ENCODE results near the gene CLSTN2.

The CLSTN2 gene

GRCh38 chr3:140501061-140501769, 566.2 kb downstream of the CLSTN2 start:
- Mint-ChIP-seq H3K27me3 (peaks cover 5% of the 10 kb centered on the region), H3K9me3 (no peaks in the 10 kb centered on the region), H3K4me3 (no peak overlapping the region), H3K27ac (no peak overlapping the region), H3K4me1 (no peaks in the 10 kb centered on the region)
- no peak for ATAC-seq
- no peak for DNase-seq

GRCh38 chr3:140501770-140502364, 566.9 kb downstream of the CLSTN2 start:
- ATAC-seq (no peak), DNase-seq (no peak)
- Mint-ChIP-seq H3K9me3 (no peaks in the 10 kb centered on the region), H3K27me3 (peaks cover 12% of the 10 kb centered on the region), H3K4me3 (no peak overlapping the region), H3K27ac (no peak overlapping the region), H3K4me1 (no peaks in the 10 kb centered on the region)

GRCh38 chr3:140505213-140505612, 570.2 kb downstream of the CLSTN2 start:
- DNase-seq = no peak
- Mint-ChIP-seq H3K27ac (peak overlapping the region in 1 of 2 donors; percentile 4), H3K4me1 (no peaks in the 10 kb centered on the region), H3K27me3 (peaks cover 27% of the 10 kb centered on the region), H3K9me3 (no peaks in the 10 kb centered on the region), H3K4me3 (no peak overlapping the region)
- peak; percentile 47 for ATAC-seq

GRCh38 chr3:140505876-140506275, 570.9 kb downstream of the CLSTN2 start:
- Mint-ChIP-seq H3K4me3 (no peak overlapping the region), H3K9me3 (no peaks in the 10 kb centered on the region), H3K27ac (no peak overlapping the region), H3K4me1 (no peaks in the 10 kb centered on the region), H3K27me3 (peaks cover 27% of the 10 kb centered on the region)
- ATAC-seq (no peak), DNase-seq (no peak)

- Mint-ChIP-seq H3K4me1 (no peaks in the 10 kb centered on the region), H3K4me3 (no peak overlapping the region), H3K27ac (no peak overlapping the region), H3K9me3 (no peaks in the 10 kb centered on the region), H3K27me3 (peaks cover 27% of the 10 kb centered on the region)
- DNase-seq (no peak), ATAC-seq (no peak)
These were observed 573.6 kb downstream of the CLSTN2 start for GRCh38 chr3:140508550-140508949.

- H3K27ac Mint-ChIP-seq = no peak overlapping the region
- no peak overlapping the region for H3K4me3 Mint-ChIP-seq
- ATAC-seq (no peak), DNase-seq (no peak)
- H3K9me3 Mint-ChIP-seq = no peaks in the 10 kb centered on the region
- H3K27me3 Mint-ChIP-seq = peaks cover 27% of the 10 kb centered on the region
- H3K4me1 Mint-ChIP-seq = no peaks in the 10 kb centered on the region
These were observed 574.5 kb downstream of the CLSTN2 start for GRCh38 chr3:140509534-140509933.

GRCh38 chr3:140510303-140510861, 575.4 kb downstream of the CLSTN2 start:
- H3K27ac Mint-ChIP-seq = no peak overlapping the region
- no peak overlapping the region for H3K4me3 Mint-ChIP-seq
- no peaks in the 10 kb centered on the region for H3K4me1 Mint-ChIP-seq
- ATAC-seq (no peak), DNase-seq (no peak)
- H3K27me3 Mint-ChIP-seq = peaks cover 27% of the 10 kb centered on the region
- H3K9me3 Mint-ChIP-seq = no peaks in the 10 kb centered on the region

GRCh38 chr3:140521751-140522445, 586.9 kb downstream of the CLSTN2 start:
- H3K27me3 Mint-ChIP-seq = peaks cover 42% of the 10 kb centered on the region
- DNase-seq = no peak
- no peaks in the 10 kb centered on the region for H3K4me1 Mint-ChIP-seq
- H3K9me3 Mint-ChIP-seq = peaks cover 20 to 47% of the 10 kb centered on the region in 2 donors
- no peak for ATAC-seq
- no peak overlapping the region for H3K4me3 Mint-ChIP-seq
- no peak overlapping the region for H3K27ac Mint-ChIP-seq

- DNase-seq (no peak), ATAC-seq (no peak)
- H3K9me3 Mint-ChIP-seq = peaks cover 15 to 38% of the 10 kb centered on the region in 2 donors
- no peaks in the 10 kb centered on the region for H3K4me1 Mint-ChIP-seq
- no peak overlapping the region for H3K4me3 Mint-ChIP-seq
- no peak overlapping the region for H3K27ac Mint-ChIP-seq
- H3K27me3 Mint-ChIP-seq = peaks cover 42% of the 10 kb centered on the region
These were observed 587.8 kb downstream of the CLSTN2 start for GRCh38 chr3:140522653-140523380.

GRCh38 chr3:140523600-140523999, 588.6 kb downstream of the CLSTN2 start:
- no peaks in the 10 kb centered on the region for H3K4me1 Mint-ChIP-seq
- peaks cover 35% of the 10 kb centered on the region for H3K27me3 Mint-ChIP-seq
- DNase-seq (no peak), ATAC-seq (no peak)
- no peak overlapping the region for H3K4me3 Mint-ChIP-seq
- H3K9me3 Mint-ChIP-seq = peaks cover 10 to 30% of the 10 kb centered on the region in 2 donors
- no peak overlapping the region for H3K27ac Mint-ChIP-seq

GRCh38 chr3:140527156-140527555, 592.2 kb downstream of the CLSTN2 start:
- ATAC-seq (no peak), DNase-seq (no peak)
- H3K27me3 Mint-ChIP-seq = peaks cover 30% of the 10 kb centered on the region
- H3K4me1 Mint-ChIP-seq = no peaks in the 10 kb centered on the region
- H3K9me3 Mint-ChIP-seq = peaks cover 0 to 23% of the 10 kb centered on the region in 2 donors
- no peak overlapping the region for H3K4me3 Mint-ChIP-seq
- no peak overlapping the region for H3K27ac Mint-ChIP-seq

GRCh38 chr3:140529096-140529495, 594.1 kb downstream of the CLSTN2 start:
- ATAC-seq (no peak), DNase-seq (no peak)
- H3K27me3 Mint-ChIP-seq = peaks cover 15% of the 10 kb centered on the region
- H3K4me3 Mint-ChIP-seq = no peak overlapping the region
- H3K9me3 Mint-ChIP-seq = peaks cover 0 to 17% of the 10 kb centered on the region in 2 donors
- no peaks in the 10 kb centered on the region for H3K4me1 Mint-ChIP-seq
- H3K27ac Mint-ChIP-seq = no peak overlapping the region

GRCh38 chr3:140529558-140529957, 594.6 kb downstream of the CLSTN2 start:
- peaks cover 0 to 15% of the 10 kb centered on the region in 2 donors for H3K9me3 Mint-ChIP-seq
- no peak overlapping the region for H3K4me3 Mint-ChIP-seq

GRCh38 chr3:140530131-140530530, 595.1 kb downstream of the CLSTN2 start:
- H3K4me1 Mint-ChIP-seq = no peaks in the 10 kb centered on the region
- no peak overlapping the region for H3K4me3 Mint-ChIP-seq
- H3K9me3 Mint-ChIP-seq = peaks cover 0 to 9% of the 10 kb centered on the region in 2 donors
- DNase-seq (no peak), ATAC-seq (no peak)
- H3K27ac Mint-ChIP-seq = no peak overlapping the region
- H3K27me3 Mint-ChIP-seq = peaks cover 4% of the 10 kb centered on the region

More at GRCh38 chr3:140529558-140529957, 594.6 kb downstream of the CLSTN2 start:
- Mint-ChIP-seq H3K27ac (no peak overlapping the region), H3K4me1 (no peaks in the 10 kb centered on the region), H3K27me3 (peaks cover 10% of the 10 kb centered on the region)
- ATAC-seq (no peak), DNase-seq (no peak)

- Mint-ChIP-seq H3K27ac (no peak overlapping the region), H3K4me1 (no peaks in the 10 kb centered on the region), H3K9me3 (peaks cover 0 to 5% of the 10 kb centered on the region in 2 donors), H3K4me3 (no peak overlapping the region), H3K27me3 (no peaks in the 10 kb centered on the region)
- no peak for DNase-seq
- ATAC-seq = no peak
These were observed 595.6 kb downstream of the CLSTN2 start for GRCh38 chr3:140530603-140531002.

All from stimulated activated naive CD8-positive, alpha-beta T cell treated with anti-CD3 and anti-CD28 coated beads, Interleukin-15, amount 100 ng/mL, for 72 hours (primary cell).